ENCODE results near the gene KCND3. TPM values are rescaled to one million over a fixed set of nuclear protein-coding genes. Genes with fewer than 3 reads are reported as not detected.

KCND3 gene
- total and polyA plus RNA-seq, 2 donors from 2014 or later: 1.2 to 12.6 TPM

DNA sequence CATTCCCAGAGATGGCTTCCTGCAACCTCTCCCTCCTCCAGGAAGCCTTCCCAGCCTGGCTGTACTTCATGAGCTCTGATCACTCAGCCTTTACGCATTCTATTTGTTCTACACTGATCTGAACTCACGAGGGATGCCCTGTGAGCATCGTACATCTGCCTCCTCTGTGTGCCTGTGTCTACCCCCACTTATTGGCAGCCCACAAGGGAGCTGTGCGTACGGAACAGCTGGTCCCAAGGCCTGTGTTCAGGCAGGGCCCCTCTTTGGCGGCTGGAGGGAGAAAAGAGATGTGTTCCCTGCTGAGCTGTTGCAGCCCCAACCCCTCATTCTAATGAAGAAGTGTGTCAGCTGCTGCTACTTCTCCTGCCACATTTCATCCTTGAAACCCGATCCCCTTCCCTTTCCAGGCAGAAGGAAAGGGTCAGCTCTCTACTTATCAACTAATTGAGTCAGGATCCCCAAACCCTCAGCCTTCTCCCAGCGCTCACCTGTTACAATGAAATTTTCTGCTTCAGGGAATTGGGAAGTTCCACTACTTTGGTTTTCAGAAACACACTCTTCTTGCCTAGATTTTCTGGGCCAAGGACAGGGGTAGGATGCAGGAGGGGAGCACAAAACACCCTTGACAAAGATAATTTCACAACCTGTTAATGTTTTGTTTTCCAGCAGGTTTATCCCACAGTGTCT lies 253.5 kb downstream of the KCND3 start:
- H3K27me3 ChIP-seq (ENCODE audit: control insufficient read depth, insufficient read depth, low read length): no peaks in the 10 kb centered on the region
- no peak overlapping the region for H3K9ac ChIP-seq (ENCODE audit: low read length in 3 of 3)
- H3K9me3 ChIP-seq (ENCODE audit: control insufficient read depth in 2 of 3, insufficient read depth in 1 of 3, low read length in 3 of 3): no peaks in the 10 kb centered on the region
- FAIRE-seq (no peak), DNase-seq (peak in 4 of 5 donors; percentile 53 to 86 (median 66))
- H3K4me3 ChIP-seq (ENCODE audit: low read length in 3 of 3): no peak overlapping the region
- H3K36me3 ChIP-seq (ENCODE audit: control insufficient read depth in 2 of 3, insufficient read depth in 3 of 3, low read length in 3 of 3): no peaks in the 10 kb centered on the region
- intact Hi-C loops (cut with DNase I): no loop called here
- H3K4me1 ChIP-seq (ENCODE audit: control insufficient read depth in 2 of 3, insufficient read depth in 2 of 3, low read depth in 1 of 3, low read length in 3 of 3): peaks cover 0 to 25% (median 15%) of the 10 kb centered on the region in 3 donors
- TF ChIP-seq, protein P1, sequence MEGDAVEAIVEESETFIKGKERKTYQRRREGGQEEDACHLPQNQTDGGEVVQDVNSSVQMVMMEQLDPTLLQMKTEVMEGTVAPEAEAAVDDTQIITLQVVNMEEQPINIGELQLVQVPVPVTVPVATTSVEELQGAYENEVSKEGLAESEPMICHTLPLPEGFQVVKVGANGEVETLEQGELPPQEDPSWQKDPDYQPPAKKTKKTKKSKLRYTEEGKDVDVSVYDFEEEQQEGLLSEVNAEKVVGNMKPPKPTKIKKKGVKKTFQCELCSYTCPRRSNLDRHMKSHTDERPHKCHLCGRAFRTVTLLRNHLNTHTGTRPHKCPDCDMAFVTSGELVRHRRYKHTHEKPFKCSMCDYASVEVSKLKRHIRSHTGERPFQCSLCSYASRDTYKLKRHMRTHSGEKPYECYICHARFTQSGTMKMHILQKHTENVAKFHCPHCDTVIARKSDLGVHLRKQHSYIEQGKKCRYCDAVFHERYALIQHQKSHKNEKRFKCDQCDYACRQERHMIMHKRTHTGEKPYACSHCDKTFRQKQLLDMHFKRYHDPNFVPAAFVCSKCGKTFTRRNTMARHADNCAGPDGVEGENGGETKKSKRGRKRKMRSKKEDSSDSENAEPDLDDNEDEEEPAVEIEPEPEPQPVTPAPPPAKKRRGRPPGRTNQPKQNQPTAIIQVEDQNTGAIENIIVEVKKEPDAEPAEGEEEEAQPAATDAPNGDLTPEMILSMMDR (IDR thresholded peaks at IDR 0.05; ENCODE audit: borderline replicate concordance, extremely low read depth, insufficient read depth): no peak
- no peak overlapping the region for H3K27ac ChIP-seq (ENCODE audit: low read depth in 2 of 2, low read length in 2 of 2)

DNA sequence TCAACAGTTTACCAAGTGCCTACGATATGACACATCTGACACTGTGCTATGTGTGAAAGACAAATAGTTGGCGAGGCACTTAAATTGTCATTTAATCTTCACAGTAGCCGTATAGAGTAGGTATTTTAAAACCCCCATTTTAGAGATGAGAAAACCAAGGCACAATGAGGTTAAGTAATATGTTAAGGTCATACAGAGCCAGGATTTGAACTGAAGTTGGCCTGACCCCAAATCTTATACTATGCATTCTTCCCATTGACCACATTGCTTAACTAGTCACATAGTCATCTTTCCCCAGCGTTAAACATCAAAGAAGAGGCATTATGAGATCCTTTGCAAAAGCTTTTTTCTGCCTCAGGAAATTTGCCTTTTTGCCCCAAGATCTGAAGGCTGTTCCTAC lies 254.1 kb downstream of the KCND3 start:
- Histone ChIP-seq H3K9me3 (ENCODE audit: control insufficient read depth in 2 of 3, insufficient read depth in 1 of 3, low read length in 3 of 3) (no peaks in the 10 kb centered on the region), H3K4me1 (ENCODE audit: control insufficient read depth in 2 of 3, insufficient read depth in 2 of 3, low read depth in 1 of 3, low read length in 3 of 3) (peaks cover 0 to 25% (median 15%) of the 10 kb centered on the region in 3 donors), H3K27ac (ENCODE audit: low read depth in 2 of 2, low read length in 2 of 2) (no peak overlapping the region), H3K27me3 (ENCODE audit: control insufficient read depth, insufficient read depth, low read length) (no peaks in the 10 kb centered on the region), H3K4me3 (ENCODE audit: low read length in 3 of 3) (no peak overlapping the region), H3K9ac (ENCODE audit: low read length in 3 of 3) (no peak overlapping the region), H3K36me3 (ENCODE audit: control insufficient read depth in 2 of 3, insufficient read depth in 3 of 3, low read length in 3 of 3) (no peaks in the 10 kb centered on the region)
- intact Hi-C loops (cut with DNase I): no loop called here
- FAIRE-seq: no peak
- TF ChIP-seq, protein P1 (IDR thresholded peaks at IDR 0.05; ENCODE audit: borderline replicate concordance, extremely low read depth, insufficient read depth): no peak
- DNase-seq: peak in 1 of 5 donors; percentile 2

DNA sequence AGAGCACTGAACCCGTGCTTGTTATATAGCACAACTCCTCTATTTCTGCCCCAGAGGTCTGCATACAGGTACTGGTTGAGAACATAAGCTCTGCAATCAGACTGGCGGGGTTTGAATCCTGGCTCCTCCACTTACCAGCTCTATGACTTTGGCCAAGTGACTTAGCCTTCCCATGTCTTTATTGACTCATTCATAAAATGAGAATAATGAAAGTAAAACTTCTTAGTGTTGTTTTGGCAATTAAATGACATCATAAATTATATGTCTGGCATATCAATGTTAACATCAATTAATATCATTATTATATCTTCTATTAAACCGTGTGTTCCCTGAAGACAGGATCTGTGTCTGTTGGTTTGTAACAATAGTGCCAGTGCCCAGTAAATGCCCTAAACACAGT lies 254.6 kb downstream of the KCND3 start:
- TF ChIP-seq, protein P1 (IDR thresholded peaks at IDR 0.05; ENCODE audit: borderline replicate concordance, extremely low read depth, insufficient read depth): no peak
- no peaks in the 10 kb centered on the region for H3K36me3 ChIP-seq (ENCODE audit: control insufficient read depth in 2 of 3, insufficient read depth in 3 of 3, low read length in 3 of 3)
- H3K9ac ChIP-seq (ENCODE audit: low read length in 3 of 3): no peak overlapping the region
- intact Hi-C loops (cut with DNase I): no loop called here
- no peak overlapping the region for H3K4me3 ChIP-seq (ENCODE audit: low read length in 3 of 3)
- FAIRE-seq (no peak), DNase-seq (no peak)
- no peaks in the 10 kb centered on the region for H3K9me3 ChIP-seq (ENCODE audit: control insufficient read depth in 2 of 3, insufficient read depth in 1 of 3, low read length in 3 of 3)
- H3K27me3 ChIP-seq (ENCODE audit: control insufficient read depth, insufficient read depth, low read length): no peaks in the 10 kb centered on the region
- peaks cover 0 to 26% (median 15%) of the 10 kb centered on the region in 3 donors for H3K4me1 ChIP-seq (ENCODE audit: control insufficient read depth in 2 of 3, insufficient read depth in 2 of 3, low read depth in 1 of 3, low read length in 3 of 3)
- H3K27ac ChIP-seq (ENCODE audit: low read depth in 2 of 2, low read length in 2 of 2): no peak overlapping the region

Measured in kidney (tissue), 14 donors.